H1 (cell line): Measurements from ENCODE around the gene RNF113B. TPM values are rescaled to one million over a fixed set of nuclear protein-coding genes. Genes with fewer than 3 reads are reported as not detected.

ENCODE experiments used
- ATF2 ChIP-seq: IDR thresholded peaks from 2 replicates; pipeline ENCODE4 v1.6.1; 2012; ENCODE audit warnings: low read length, inconsistent platforms
- CHD7 ChIP-seq: fragments of 300-600 bp; sonication (generic); IDR thresholded peaks from 2 replicates; pipeline ENCODE4 v1.7.1; 2012; ENCODE audit warnings: low read length, moderate library complexity, mild to moderate bottlenecking, inconsistent platforms; ENCODE audit not compliant: insufficient replicate concordance
- EGR1 ChIP-seq: IDR thresholded peaks from 2 replicates; pipeline ENCODE4 v1.6.1; 2011; ENCODE audit warnings: low read depth, low read length, borderline replicate concordance
- SRF ChIP-seq: IDR thresholded peaks from 2 replicates; pipeline ENCODE4 v1.6.1; 2011; ENCODE audit warnings: mild to moderate bottlenecking, low read depth, low read length, moderate library complexity
- TBP ChIP-seq: IDR thresholded peaks from 2 replicates; pipeline ENCODE4 v1.6.1; 2011; ENCODE audit warnings: low read depth, low read length, improper control_type of control experiment
- YY1 ChIP-seq: IDR thresholded peaks from 2 replicates; pipeline ENCODE4 v1.6.1; 2011; ENCODE audit warnings: low read depth, mild to moderate bottlenecking, low read length
- polyA plus RNA-seq, 7 experiments: library from polyadenylated mRNA; depleted of rRNA in 3 of 7; stranded (reverse) in 5 of 7; unstranded in 2 of 7; fragments of >200 nt in 5 of 7; fragments of 200-250 nt in 2 of 7; gene quantifications; 1 replicate in 5 of 7; 2 replicates in 1 of 7; 4 replicates in 1 of 7; pipeline versions ENCODE4 v1.2.1 to v1.2.3, GENCODE V29; 2011 to 2013; ENCODE audit warnings: missing spikeins in 2 of 7, mixed read lengths in 2 of 7
- total RNA-seq: library from RNA; stranded (reverse); fragmentation: NEBNext Ultra II Directional; extraction: Animal tissue kit (Norgen Biotek cat#: 25700); gene quantifications from 2 replicates; pipeline ENCODE4 v1.2.1, GENCODE V29; 2021

RNF113B gene
- total and polyA plus RNA-seq, 2 of the 8 experiments (the other 6 are each of a cell fraction or from before 2014, with no cell fraction given): not detected

GRCh38 chr13:98226496-98226895 is 49.4 kb upstream of the RNF113B start (continued):
- TF ChIP-seq CHD7 (no peak), EGR1 (no peak), SRF (no peak), ATF2 (no peak), YY1 (no peak), TBP (no peak)
